ENCODE measurements around the gene TMEM221. TPM values are rescaled to one million over a fixed set of nuclear protein-coding genes. Genes with fewer than 3 reads are reported as not detected.

The TMEM221 gene
- polyA plus RNA-seq, 1 donor from 2014 or later, result not detected

GRCh38 chr19:17435218-17435617 is 13.2 kb downstream of the TMEM221 start:
- no peak overlapping the region for H3K4me3 ChIP-seq (ENCODE audit: low read length)
- H3K79me2 ChIP-seq (replicated peaks; ENCODE audit: insufficient read depth, low read length), result no peaks in the 10 kb centered on the region
- TF ChIP-seq POLR2AphosphoS5 (IDR thresholded peaks at IDR 0.05), result no peak
- no peak for TF ChIP-seq MXI1 (conservative IDR thresholded peaks at IDR 0.05; ENCODE audit: poor library complexity, severe bottlenecking)
- TF ChIP-seq EZH2 (IDR thresholded peaks at IDR 0.05; ENCODE audit: borderline replicate concordance, insufficient read depth, low read length, poor library complexity, severe bottlenecking), result no peak
- TF ChIP-seq TAF1 (IDR thresholded peaks at IDR 0.05; ENCODE audit: low read depth), result no peak
- no peak for TF ChIP-seq CTCF (IDR thresholded peaks at IDR 0.05; ENCODE audit: poor library complexity, severe bottlenecking)
- no peak for TF ChIP-seq SMC3 (conservative IDR thresholded peaks at IDR 0.05; ENCODE audit: poor library complexity)
- TF ChIP-seq REST (IDR thresholded peaks at IDR 0.05; ENCODE audit: borderline replicate concordance), result no peak
- TF ChIP-seq RAD21 (conservative IDR thresholded peaks at IDR 0.05), result no peak
- TF ChIP-seq EP300 (conservative IDR thresholded peaks at IDR 0.05; ENCODE audit: poor library complexity, severe bottlenecking), result no peak
- H3K9me3 ChIP-seq (ENCODE audit: low read length), result no peaks in the 10 kb centered on the region
- H2AFZ ChIP-seq (ENCODE audit: low read depth, low read length), result no peak overlapping the region
- H3K9ac ChIP-seq (ENCODE audit: low read length), result no peak overlapping the region
- no peaks in the 10 kb centered on the region for H3F3A ChIP-seq (ENCODE audit: insufficient read depth, low read length, poor library complexity, severe bottlenecking)
- no peak overlapping the region for H3K4me2 ChIP-seq (ENCODE audit: low read length)
- no peaks in the 10 kb centered on the region for H3K27me3 ChIP-seq (ENCODE audit: insufficient read depth, low read depth, low read length)
- no peak overlapping the region for H3K27ac ChIP-seq (ENCODE audit: low read length)
- H3K9me2 ChIP-seq (ENCODE audit: insufficient read depth, low read length), result no peaks in the 10 kb centered on the region
- no peaks in the 10 kb centered on the region for H3K36me3 ChIP-seq (ENCODE audit: insufficient read depth, low read length)
- no peaks in the 10 kb centered on the region for H4K20me1 ChIP-seq (ENCODE audit: insufficient read depth)

- Histone ChIP-seq H3K9me3 (ENCODE audit: low read length) (no peaks in the 10 kb centered on the region), H3K27ac (ENCODE audit: low read length) (no peak overlapping the region), H3K4me2 (ENCODE audit: low read length) (no peak overlapping the region), H3K4me3 (ENCODE audit: low read length) (no peak overlapping the region), H2AFZ (ENCODE audit: low read depth, low read length) (no peak overlapping the region), H3K36me3 (ENCODE audit: insufficient read depth, low read length) (no peaks in the 10 kb centered on the region), H3K79me2 (replicated peaks; ENCODE audit: insufficient read depth, low read length) (no peaks in the 10 kb centered on the region), H3K27me3 (ENCODE audit: insufficient read depth, low read depth, low read length) (no peaks in the 10 kb centered on the region), H3K9ac (ENCODE audit: low read length) (no peak overlapping the region), H3F3A (ENCODE audit: insufficient read depth, low read length, poor library complexity, severe bottlenecking) (no peaks in the 10 kb centered on the region), H4K20me1 (ENCODE audit: insufficient read depth) (no peaks in the 10 kb centered on the region), H3K9me2 (ENCODE audit: insufficient read depth, low read length) (no peaks in the 10 kb centered on the region)
- no peak for TF ChIP-seq EP300 (conservative IDR thresholded peaks at IDR 0.05; ENCODE audit: poor library complexity, severe bottlenecking)
- no peak for TF ChIP-seq SMC3 (conservative IDR thresholded peaks at IDR 0.05; ENCODE audit: poor library complexity)
- TF ChIP-seq EZH2 (IDR thresholded peaks at IDR 0.05; ENCODE audit: borderline replicate concordance, insufficient read depth, low read length, poor library complexity, severe bottlenecking), result no peak
- no peak for TF ChIP-seq POLR2AphosphoS5 (IDR thresholded peaks at IDR 0.05)
- no peak for TF ChIP-seq MXI1 (conservative IDR thresholded peaks at IDR 0.05; ENCODE audit: poor library complexity, severe bottlenecking)
- TF ChIP-seq REST (IDR thresholded peaks at IDR 0.05; ENCODE audit: borderline replicate concordance), result no peak
- no peak for TF ChIP-seq CTCF (IDR thresholded peaks at IDR 0.05; ENCODE audit: poor library complexity, severe bottlenecking)
- no peak for TF ChIP-seq TAF1 (IDR thresholded peaks at IDR 0.05; ENCODE audit: low read depth)
- no peak for TF ChIP-seq RAD21 (conservative IDR thresholded peaks at IDR 0.05)
These were observed 17.1 kb downstream of the TMEM221 start for GRCh38 chr19:17431417-17431816.
